OCI-LY7 (cell line): ENCODE results near the gene MIOS. TPM values are rescaled to one million over a fixed set of nuclear protein-coding genes. Genes with fewer than 3 reads are reported as not detected.

Experiments used
- BruUV-seq: library from RNA; stranded (reverse); fragments of 400-500 nt; replicated peaks from 2 replicates; lab custom pipeline; 2021; lab: Mats Ljungman, UMichigan
- CTCF ChIA-PET: fragments of 300-600 bp; sonication (Branson Sonifier 250); formaldehyde crosslinking; loops from one replicate; lab custom pipeline; 2022; ENCODE audit warnings: antibody characterized with exemption; ENCODE audit not compliant: unreplicated experiment; lab: Charles Lee
- POLR2A ChIA-PET: fragments of 300-600 bp; sonication (Branson Sonifier 250); formaldehyde crosslinking; loops from one replicate; lab custom pipeline; 2022; ENCODE audit warnings: antibody characterized with exemption; lab: Charles Lee
- DNase-seq: peaks from one replicate; pipeline ENCODE4 v3.0.0-alpha.2; 2015; ENCODE audit warnings: low spot score
- H2AFZ ChIP-seq: fragments of 200-600 bp; sonication (generic), shearing (Covaris generic); 2 replicates; pipeline ENCODE4 v1.6.1; 2014; ENCODE audit warnings: mild to moderate bottlenecking, antibody characterized with exemption, low read length, moderate library complexity
- H3K27ac ChIP-seq: fragments of 200-600 bp; sonication (generic); 2 replicates; pipeline ENCODE4 v1.5.1; 2014; ENCODE audit warnings: mixed run types, low read depth, mild to moderate bottlenecking, moderate library complexity, low read length, inconsistent platforms; ENCODE audit not compliant: poor library complexity, severe bottlenecking
- H3K36me3 ChIP-seq: fragments of 200-600 bp; sonication (generic); 2 replicates; pipeline ENCODE4 v1.6.1; 2014; ENCODE audit warnings: mild to moderate bottlenecking, antibody characterized with exemption, low read length, moderate library complexity, mixed read lengths; ENCODE audit not compliant: insufficient read depth
- H3K4me1 ChIP-seq: fragments of 200-600 bp; sonication (generic); 2 replicates; pipeline ENCODE4 v1.5.1; 2014; ENCODE audit warnings: mild to moderate bottlenecking, low read length; ENCODE audit not compliant: insufficient read depth, poor library complexity, severe bottlenecking
- H3K4me2 ChIP-seq: fragments of 200-600 bp; sonication (generic); 2 replicates; pipeline ENCODE4 v1.6.1; 2014; ENCODE audit warnings: mild to moderate bottlenecking, low read length
- H3K4me3 ChIP-seq: fragments of 200-600 bp; sonication (generic); 2 replicates; pipeline ENCODE4 v1.5.1; 2014; ENCODE audit warnings: mild to moderate bottlenecking, low read depth, low read length; ENCODE audit not compliant: poor library complexity, severe bottlenecking
- H3K79me2 ChIP-seq: fragments of 200-600 bp; sonication (generic); 2 replicates; pipeline ENCODE4 v1.6.1; 2016; ENCODE audit warnings: low read depth, mild to moderate bottlenecking, low read length, moderate library complexity, mixed read lengths; ENCODE audit not compliant: insufficient read depth
- H3K9me2 ChIP-seq: fragments of 200-600 bp; sonication (generic); 2 replicates; pipeline ENCODE4 v1.6.1; 2016; ENCODE audit warnings: mild to moderate bottlenecking, low read length, mixed read lengths; ENCODE audit not compliant: insufficient read depth
- H3K9me3 ChIP-seq: fragments of 200-600 bp; sonication (generic); 2 replicates; pipeline ENCODE4 v1.6.1; 2014; ENCODE audit warnings: mild to moderate bottlenecking, mixed run types, low read length, mixed read lengths
- H4K20me1 ChIP-seq: fragments of 200-600 bp; sonication (generic); 2 replicates; pipeline ENCODE4 v1.6.1; 2014; ENCODE audit warnings: mild to moderate bottlenecking, antibody characterized with exemption, low read length, moderate library complexity, mixed read lengths; ENCODE audit not compliant: insufficient read depth
- CTCF ChIP-seq: fragments of 200-600 bp; sonication (generic); conservative IDR thresholded peaks from 2 replicates; pipeline ENCODE4 v1.5.1; 2014; ENCODE audit warnings: mild to moderate bottlenecking, antibody characterized with exemption, low read length, moderate library complexity, mixed read lengths
- EZH2phosphoT487 ChIP-seq: fragments of 200-600 bp; sonication (generic); IDR thresholded peaks from 2 replicates; pipeline ENCODE4 v1.6.1; 2018; ENCODE audit warnings: low read depth, borderline replicate concordance, mild to moderate bottlenecking, mixed run types, antibody characterized with exemption, low read length, moderate library complexity, mixed read lengths
- intact Hi-C: fragments of 100-400 bp; cut with micrococcal nuclease; formaldehyde crosslinking; loops from one replicate; pipeline ENCODE4 v1.10.0; 2022; ENCODE audit not compliant: unreplicated experiment
- total RNA-seq, 2 experiments: library from RNA; depleted of rRNA in 1 of 2; stranded (reverse); fragments of >200 nt in 1 of 2; shearing (Covaris generic) in 1 of 2; gene quantifications; 2 replicates each; pipeline ENCODE4 v1.2.3, GENCODE V29; 2014 to 2022

The MIOS gene
- total RNA-seq, 2 experiments from 2014 or later, result 24.9 to 25.8 TPM

- no peaks in the 10 kb centered on the region for H3K4me1 ChIP-seq
- TF ChIP-seq EZH2phosphoT487, result no peak
- no peak for TF ChIP-seq CTCF
- H3K27ac ChIP-seq, result no peak overlapping the region
- no peak for DNase-seq
- no peaks in the 10 kb centered on the region for H3K36me3 ChIP-seq
- no peaks in the 10 kb centered on the region for H3K79me2 ChIP-seq
- POLR2A ChIA-PET, result no interaction called here
- no peak overlapping the region for H2AFZ ChIP-seq
- no TSS peak for BruUV-seq
- H3K4me2 ChIP-seq, result no peak overlapping the region
- H4K20me1 ChIP-seq, result no peaks in the 10 kb centered on the region
- no peaks in the 10 kb centered on the region for H3K9me3 ChIP-seq
- intact Hi-C loops, result no loop called here
- no peak overlapping the region for H3K4me3 ChIP-seq
- CTCF ChIA-PET, result no interaction called here
- H3K9me2 ChIP-seq, result no peaks in the 10 kb centered on the region
Measured at GRCh38 chr7:7553386-7553785, 13.3 kb upstream of the MIOS start.

GRCh38 chr7:7554021-7554432 is 12.7 kb upstream of the MIOS start:
- Histone ChIP-seq H3K4me2 (no peak overlapping the region), H3K27ac (no peak overlapping the region), H3K9me3 (no peaks in the 10 kb centered on the region), H3K79me2 (no peaks in the 10 kb centered on the region), H4K20me1 (no peaks in the 10 kb centered on the region), H3K9me2 (no peaks in the 10 kb centered on the region), H3K4me1 (no peaks in the 10 kb centered on the region), H2AFZ (no peak overlapping the region), H3K4me3 (no peak overlapping the region), H3K36me3 (no peaks in the 10 kb centered on the region)
- intact Hi-C loops, result no loop called here
- BruUV-seq, result no TSS peak
- no peak for DNase-seq
- CTCF ChIA-PET, result no interaction called here
- POLR2A ChIA-PET, result no interaction called here
- TF ChIP-seq EZH2phosphoT487, result no peak
- no peak for TF ChIP-seq CTCF

- POLR2A ChIA-PET, result interaction anchor here (0.6 to 1.7 kb wide), 3 partner anchors 10 to 1379 kb away, joined by 3 to 6 read pairs (median 5); partner anchors contain the start of gene MIOS
- Histone ChIP-seq H4K20me1 (no peaks in the 10 kb centered on the region), H3K4me1 (no peaks in the 10 kb centered on the region), H3K9me3 (no peaks in the 10 kb centered on the region), H3K79me2 (no peaks in the 10 kb centered on the region), H3K27ac (no peak overlapping the region), H2AFZ (no peak overlapping the region), H3K4me3 (no peak overlapping the region), H3K36me3 (no peaks in the 10 kb centered on the region), H3K9me2 (no peaks in the 10 kb centered on the region), H3K4me2 (no peak overlapping the region)
- TF ChIP-seq EZH2phosphoT487 (no peak), CTCF (no peak)
- CTCF ChIA-PET, result no interaction called here
- no peak for DNase-seq
- BruUV-seq, result no TSS peak
- intact Hi-C loops, result no loop called here
Measured at GRCh38 chr7:7554649-7555575, 11.8 kb upstream of the MIOS start.
